Regular cardiac myocyte (primary cell): Measurements from ENCODE around the gene SGO2. TPM values are rescaled to one million over a fixed set of nuclear protein-coding genes. Genes with fewer than 3 reads are reported as not detected.

ENCODE experiments used
- total RNA-seq: library from RNA; depleted of rRNA; stranded (reverse); fragments of >200 nt; gene quantifications from 2 replicates; pipeline ENCODE4 v1.2.3, GENCODE V29; 2014

Gene SGO2
- 3.7 and 28.6 TPM in 2 replicates for total RNA-seq

DNA sequence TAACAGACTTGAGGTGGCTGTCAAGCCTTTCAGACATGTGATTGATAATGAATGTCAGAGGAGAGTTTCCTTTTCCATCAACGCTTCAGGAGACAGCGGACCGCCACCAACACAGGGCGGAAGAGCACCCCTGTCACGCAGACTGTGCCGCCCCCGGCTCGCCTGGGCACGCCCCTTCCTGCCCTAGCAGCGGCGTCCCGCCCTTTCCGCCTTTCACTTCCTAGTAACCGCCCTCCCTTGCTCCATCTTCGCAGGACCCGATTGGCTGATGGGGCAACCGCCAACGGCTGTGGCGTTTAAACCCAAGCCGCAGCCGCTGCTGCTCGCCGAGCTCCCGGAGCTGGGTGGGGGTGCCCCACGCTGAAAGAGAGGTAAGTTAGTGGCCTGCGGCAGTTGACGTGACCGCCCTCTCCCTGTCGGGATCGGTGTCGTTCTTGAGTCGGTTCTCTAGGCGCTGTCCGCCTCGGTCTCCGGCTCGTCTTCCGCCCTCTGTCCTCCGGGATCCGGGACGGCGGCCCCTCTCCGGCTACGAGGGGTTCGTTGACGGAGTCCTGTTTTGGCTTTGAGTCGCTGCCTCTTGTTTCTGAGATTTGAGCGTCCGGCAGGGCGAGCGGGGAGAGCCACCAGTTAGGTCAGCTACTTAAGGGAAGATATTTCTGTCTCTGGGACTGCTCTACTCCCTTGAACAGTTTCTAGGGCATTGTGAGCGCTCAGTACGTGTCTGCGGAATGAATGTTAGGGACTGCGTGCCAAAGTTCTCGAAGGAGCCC, at the start of gene SGO2:
SGO2 (plus strand) TSS at position 326 of the 770 bp plus-strand sequence. CDS start 6,769 bp downstream, outside the sequence.

GRCh38 chr2:200509612-200510433, 16.2 kb upstream of the SGO2 start, which contains the start of gene KCTD18:
Gene KCTD18 (minus strand): TSS chr2:200510068. CDS start chr2:200507016, 3,052 bp downstream.

GRCh38 chr2:200585730-200586643, 60.0 kb downstream of the SGO2 start, which contains the start of gene AOX1:
Gene AOX1 (plus strand): TSS chr2:200586014. CDS start chr2:200586109, 95 bp downstream.

Other genes starting within 250 kb of the SGO2 start
- 60.6 and 76.7 TPM in 2 replicates for gene SPATS2L, start 219.5 kb upstream of the SGO2 start, total RNA-seq
- gene KCTD18, start 16.1 kb upstream of the SGO2 start, total RNA-seq = 17.8 and 30.2 TPM in 2 replicates
- 54.4 and 96.4 TPM in 2 replicates for gene AOX1, start 59.8 kb downstream of the SGO2 start, total RNA-seq